AML-193 (cell line): Measurements from ENCODE around the gene KLHL14.

Source experiments
- DNase-seq, 2 experiments: peaks; one replicate each; lab custom pipeline; 2025; lab: John Stamatoyannopoulos, UW

KLHL14 gene

DNA sequence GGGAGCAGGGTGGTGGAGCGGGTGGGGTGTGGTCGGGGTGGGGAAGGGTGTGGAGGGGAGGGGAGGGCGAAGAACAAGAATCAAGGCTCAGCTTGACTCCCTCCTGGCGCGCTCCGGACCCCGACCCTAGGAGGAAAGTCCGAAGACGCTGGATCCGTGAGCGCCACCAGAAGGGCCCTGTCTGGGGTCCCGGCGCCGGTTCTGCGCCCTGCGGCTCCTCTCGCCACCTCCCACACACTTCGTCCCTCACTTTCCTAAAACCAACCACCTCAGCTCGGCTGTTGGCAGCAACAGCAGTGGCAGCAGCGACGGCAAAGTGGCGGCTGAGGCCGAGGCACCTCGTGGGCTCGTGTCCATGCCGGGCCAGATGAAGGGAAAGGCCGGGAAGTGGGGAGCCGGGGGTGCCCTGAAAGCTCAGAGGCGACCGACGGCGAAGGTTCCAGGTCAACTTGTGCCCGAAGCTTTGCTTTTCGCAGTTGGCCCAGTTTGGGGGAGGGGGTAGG, 2.1 kb downstream of the KLHL14 start:
- no peak for DNase-seq

DNA sequence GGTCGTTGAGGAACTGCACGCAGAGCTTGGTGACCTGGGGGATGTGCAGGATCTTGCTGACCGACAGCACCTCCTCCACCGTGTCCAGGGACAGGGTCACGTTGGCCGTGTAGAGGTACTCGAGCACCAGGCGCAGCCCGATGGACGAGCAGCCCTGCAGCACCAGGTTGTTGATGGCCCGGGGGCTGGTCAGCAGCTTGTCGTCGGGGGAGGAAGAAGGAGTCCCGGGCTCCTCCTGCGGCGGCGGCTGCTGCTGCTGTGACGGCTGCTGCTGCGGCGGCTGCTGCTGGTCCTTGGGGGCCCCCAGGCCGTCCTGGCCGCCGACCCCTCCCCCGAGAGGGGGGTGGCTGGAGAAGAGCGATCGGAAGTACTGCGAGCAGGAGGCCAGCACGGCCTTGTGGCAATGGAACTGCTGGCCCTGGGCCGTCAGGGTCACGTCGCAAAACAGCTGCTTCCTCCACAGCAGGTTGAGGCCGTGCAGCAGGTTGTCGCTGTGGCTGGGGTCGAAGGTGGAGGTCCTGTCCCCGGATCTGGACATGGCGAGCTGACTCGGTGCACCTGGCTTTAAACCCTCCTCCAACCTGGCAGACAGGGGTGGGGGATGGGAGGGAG, 2.7 kb downstream of the KLHL14 start:
- DNase-seq, result no peak

DNA sequence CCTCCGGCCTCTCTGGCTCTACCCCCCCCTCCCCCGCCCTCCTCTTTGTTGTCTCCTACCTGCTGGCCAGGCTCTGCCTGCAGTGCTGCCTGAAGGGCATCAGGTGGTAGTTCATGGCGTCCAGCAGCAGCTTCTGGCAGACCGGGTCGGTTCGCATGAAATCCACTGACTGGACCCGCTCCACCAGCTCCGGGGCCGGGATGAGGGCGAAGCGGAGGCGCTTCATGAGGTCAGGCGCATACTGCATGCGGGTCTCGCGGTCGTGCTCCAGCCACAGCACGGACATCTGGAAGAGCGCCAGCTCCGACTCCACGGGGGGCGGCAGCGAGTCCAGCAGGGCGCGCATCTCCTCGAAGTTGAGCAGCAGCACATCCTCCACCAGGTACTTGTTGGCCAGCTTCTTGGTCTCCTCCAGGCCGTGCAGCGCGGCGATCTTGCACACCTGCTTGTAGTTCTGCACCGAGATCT, 3.2 kb downstream of the KLHL14 start:
- no peak for DNase-seq

GRCh38 chr18:32769071-32769585, 3.7 kb downstream of the KLHL14 start:
- DNase-seq, result no peak

DNA sequence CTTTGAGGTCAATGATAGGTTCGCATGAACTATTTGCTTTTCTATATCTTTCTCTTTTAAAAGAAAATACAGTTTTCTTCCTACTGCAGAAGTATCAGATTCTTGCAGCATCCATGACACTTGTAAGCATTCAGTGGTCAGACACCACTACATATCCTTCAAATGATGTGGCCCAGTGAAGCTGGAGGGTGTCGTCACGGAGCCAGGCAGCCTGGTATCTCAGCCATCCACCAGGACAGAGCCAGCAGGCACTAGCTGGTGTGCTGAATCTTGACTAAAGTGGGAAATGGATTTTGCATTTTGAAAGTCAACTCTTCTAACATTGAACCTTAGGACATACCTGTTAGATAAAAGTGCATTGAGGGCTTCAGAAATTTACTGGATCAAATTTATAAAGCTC, 5.4 kb downstream of the KLHL14 start:
- DNase-seq, result no peak

DNA sequence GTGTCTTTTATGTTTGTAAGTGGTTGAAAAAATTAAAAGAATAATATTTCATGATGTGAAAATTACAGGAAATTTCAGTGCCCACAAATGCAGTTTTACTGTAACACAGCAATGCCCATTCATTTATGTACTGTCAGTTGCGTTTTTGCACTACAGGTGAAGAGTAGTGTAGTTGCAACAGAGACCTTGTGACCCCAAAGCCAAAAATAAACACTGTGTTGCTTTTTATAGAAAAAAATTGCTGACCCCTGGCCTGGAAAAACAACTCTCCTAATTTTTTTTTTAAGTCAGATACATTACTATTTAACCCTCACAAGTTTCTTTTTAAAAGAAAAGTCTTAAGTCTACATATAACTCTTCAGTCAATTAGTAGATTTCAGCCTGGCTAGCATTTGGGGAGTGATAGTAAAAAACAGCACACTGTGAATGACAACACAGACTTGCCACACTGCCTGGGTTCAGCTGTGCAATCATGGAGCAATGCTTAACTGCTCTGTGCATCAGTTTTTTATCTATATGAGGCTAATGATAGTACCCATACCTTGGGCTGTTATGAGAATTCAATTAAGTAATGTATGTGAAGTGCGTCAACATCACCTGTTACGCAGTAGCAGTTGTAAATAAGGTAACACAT, 8.1 kb downstream of the KLHL14 start:
- no peak for DNase-seq

- DNase-seq, result no peak
Measured at GRCh38 chr18:32763293-32763692, 9.5 kb downstream of the KLHL14 start.

DNA sequence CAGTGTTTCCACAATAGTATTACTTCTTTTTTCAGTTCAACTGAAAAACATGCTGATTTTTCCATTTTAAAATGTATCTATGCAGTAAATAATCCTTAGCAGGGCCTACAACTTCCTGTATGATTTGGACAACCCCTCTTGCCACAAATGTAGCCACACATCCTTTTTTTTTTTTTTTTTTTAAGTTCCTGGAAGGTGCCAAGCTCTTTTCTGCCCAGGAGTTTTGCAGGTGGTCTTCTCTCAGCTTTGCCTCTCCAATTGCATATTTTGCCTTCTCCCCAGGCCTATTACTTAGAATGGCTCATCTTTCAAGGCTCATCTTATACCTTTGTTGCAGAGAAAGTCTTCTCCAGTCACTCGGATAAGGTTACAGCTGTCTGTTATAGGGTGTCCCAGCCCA, 11.6 kb downstream of the KLHL14 start:
- DNase-seq, result no peak

- no peak for DNase-seq
Measured at GRCh38 chr18:32760391-32760790, 12.4 kb downstream of the KLHL14 start.

GRCh38 chr18:32759611-32760167, 13.1 kb downstream of the KLHL14 start:
- DNase-seq, result no peak

- no peak for DNase-seq
Measured at GRCh38 chr18:32754508-32755263, 18.1 kb downstream of the KLHL14 start.

- DNase-seq, result no peak
Measured at GRCh38 chr18:32753656-32754260, 19.1 kb downstream of the KLHL14 start.

GRCh38 chr18:32750328-32750727, 22.5 kb downstream of the KLHL14 start:
- no peak for DNase-seq

DNA sequence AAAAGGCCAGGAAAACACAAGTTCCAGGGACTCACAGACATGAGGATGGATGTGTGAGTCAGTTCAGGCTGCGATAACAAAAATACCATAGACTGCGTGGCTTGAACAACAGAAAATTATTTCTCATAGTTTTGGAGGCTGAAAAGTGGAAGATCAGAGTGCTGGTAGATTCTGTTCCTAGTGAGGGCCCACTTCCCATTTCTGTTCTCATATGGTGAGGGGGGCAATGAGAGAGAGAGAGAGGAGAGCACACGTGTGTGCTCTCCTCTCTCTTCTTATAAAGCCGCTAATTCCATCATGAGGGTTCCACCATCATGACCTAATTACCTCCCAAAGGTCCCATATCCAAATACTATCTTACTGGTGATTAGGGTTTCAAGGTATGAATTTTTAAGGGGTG, 23.0 kb downstream of the KLHL14 start:
- DNase-seq, result no peak

- no peak for DNase-seq
Measured at GRCh38 chr18:32742579-32742978, 30.2 kb downstream of the KLHL14 start.

DNA sequence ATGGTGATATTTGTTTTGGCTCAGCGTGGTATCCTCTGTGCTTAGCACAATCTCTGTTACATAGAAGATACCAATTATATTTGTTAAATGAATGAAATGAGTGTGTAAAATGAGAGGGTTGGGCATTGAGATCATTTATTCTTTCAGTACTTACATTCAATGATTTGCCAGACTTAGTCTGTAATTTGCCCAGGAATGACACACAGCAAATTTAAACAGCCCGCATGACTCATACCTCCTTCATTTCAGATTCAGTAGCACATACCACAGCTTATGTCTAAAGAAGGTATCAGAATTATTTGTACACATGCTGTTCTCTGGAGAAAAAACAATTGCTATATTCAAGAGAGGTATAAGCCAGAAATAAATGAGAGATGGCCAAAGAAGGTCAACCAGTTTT, 37.0 kb downstream of the KLHL14 start:
- DNase-seq, result no peak

GRCh38 chr18:32734442-32734841, 38.4 kb downstream of the KLHL14 start:
- no peak for DNase-seq

DNA sequence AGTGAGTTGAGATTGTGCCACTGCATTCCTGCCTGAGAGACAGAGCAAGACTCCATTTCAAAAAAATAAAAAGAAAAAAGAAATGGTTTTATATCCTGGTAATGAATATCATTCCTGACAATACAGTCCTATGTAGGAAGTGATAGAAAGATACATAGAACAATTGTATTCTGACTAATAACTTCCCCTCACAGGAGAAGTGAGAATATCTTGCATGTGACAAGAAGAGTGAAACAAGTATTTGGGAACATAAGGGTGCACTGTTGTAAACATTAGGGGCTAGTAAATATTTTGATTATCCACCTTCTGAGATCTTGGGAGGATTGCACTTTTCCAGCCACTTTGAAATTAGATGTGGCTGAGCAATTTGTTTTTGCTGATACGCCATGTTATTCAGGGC, 40.7 kb downstream of the KLHL14 start:
- no peak for DNase-seq

DNA sequence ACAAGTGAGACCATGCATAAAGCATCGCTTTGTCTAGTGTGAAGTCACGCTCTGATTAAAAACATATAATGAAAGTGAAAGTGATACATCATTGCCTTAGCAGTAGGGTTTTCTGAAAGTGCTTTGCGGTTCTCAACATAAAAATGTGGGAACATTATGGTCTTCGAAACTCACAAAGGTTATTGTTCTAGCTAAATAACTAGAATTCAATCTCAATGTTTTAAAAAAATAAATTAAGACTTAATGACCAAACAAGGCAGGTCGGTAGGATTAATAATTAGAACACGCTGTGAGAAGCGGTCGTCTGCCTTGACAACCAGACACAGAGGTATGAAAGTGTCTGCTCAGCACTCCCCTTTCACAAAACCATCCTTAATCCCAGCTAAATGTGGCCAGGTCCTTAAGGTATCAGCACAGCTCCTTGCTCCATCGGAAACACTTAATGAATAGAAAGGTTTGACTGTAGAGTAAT, 42.2 kb downstream of the KLHL14 start:
- DNase-seq, result no peak

DNA sequence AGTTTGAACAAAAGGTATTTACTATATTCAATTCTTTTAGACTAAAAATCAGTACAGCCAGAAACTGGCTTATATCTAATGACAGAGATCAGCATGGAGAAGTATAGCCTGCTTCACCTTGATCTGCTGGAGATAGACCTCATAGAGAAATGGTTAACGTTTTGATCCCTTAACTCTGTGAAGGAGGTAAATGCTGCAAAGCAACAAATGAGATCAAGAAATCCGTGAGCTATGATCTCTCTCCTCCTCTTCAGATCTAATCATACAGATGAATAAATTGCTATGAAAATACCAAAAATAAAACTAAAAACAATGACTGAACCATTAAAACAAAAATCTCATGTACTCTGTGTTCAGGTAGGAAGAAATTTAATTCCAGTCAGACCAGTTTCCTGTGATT, 42.8 kb downstream of the KLHL14 start:
- DNase-seq, result no peak

GRCh38 chr18:32724071-32724749, 48.6 kb downstream of the KLHL14 start:
- no peak for DNase-seq
